ENCODE results near the gene GJD2. TPM values are rescaled to one million over a fixed set of nuclear protein-coding genes. Genes with fewer than 3 reads are reported as not detected.

The GJD2 gene
- total RNA-seq, result not detected

DNA sequence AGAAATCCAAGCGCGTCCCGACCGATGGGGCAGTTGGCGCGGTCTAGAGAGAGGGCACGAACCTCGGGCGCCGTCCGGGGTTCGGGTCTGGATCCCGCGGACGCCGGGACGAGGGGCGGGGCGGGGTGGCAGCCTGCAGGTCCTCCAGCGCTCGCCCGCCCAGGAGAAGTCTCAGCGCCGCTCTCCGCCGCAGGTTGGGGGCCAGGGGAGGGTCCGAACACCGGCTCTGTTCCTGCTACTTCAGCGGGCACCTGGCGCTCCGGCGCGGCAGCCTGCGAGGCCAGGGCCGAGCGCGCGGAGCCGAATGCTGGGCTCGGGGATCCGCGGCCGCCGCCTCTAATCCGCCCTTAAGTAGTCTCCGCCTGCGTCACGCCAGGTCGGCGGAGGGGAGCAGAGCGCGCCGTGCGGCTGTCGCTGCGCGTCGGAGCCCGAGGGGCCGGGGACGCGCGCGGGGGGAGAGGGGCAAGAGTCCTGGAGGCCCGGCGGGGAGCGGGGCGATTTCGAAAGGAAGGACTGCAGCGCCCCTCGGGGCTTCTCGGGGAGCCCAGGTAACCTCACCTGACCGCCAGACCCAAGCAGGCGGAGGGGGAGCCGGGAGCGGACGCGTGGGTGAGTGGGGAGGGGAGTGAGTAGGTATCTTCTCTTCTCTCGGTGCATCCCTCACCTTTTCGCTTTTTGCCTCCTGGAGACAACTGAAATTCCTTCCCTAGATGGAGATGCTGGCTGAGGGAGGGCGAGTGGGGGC is at the start of gene GJD2:
Gene GJD2 (minus strand): TSS at position 325 of the 745 bp plus-strand sequence. CDS start 510 bp downstream, outside the sequence.
- peaks cover 9 to 80% (median 11%) of the 10 kb centered on the region in 4 donors for H3K27me3 ChIP-seq
- peak within 1 kb of the TSS in 2 of 4 donors; percentile 29 to 58 for H3K4me3 ChIP-seq
- H3K4me1 ChIP-seq, result peaks cover 0 to 13% (median 10%) of the 10 kb centered on the region in 3 donors
- no peak for DNase-seq
- WGBS, 2 donors, result 7 to 15% methylated on average over 4 to 9 of the region's 81 CpGs
- H3K9me3 ChIP-seq, result no peaks in the 10 kb centered on the region
- no peaks in the 10 kb centered on the region for H3K36me3 ChIP-seq
- TF ChIP-seq, protein P1, sequence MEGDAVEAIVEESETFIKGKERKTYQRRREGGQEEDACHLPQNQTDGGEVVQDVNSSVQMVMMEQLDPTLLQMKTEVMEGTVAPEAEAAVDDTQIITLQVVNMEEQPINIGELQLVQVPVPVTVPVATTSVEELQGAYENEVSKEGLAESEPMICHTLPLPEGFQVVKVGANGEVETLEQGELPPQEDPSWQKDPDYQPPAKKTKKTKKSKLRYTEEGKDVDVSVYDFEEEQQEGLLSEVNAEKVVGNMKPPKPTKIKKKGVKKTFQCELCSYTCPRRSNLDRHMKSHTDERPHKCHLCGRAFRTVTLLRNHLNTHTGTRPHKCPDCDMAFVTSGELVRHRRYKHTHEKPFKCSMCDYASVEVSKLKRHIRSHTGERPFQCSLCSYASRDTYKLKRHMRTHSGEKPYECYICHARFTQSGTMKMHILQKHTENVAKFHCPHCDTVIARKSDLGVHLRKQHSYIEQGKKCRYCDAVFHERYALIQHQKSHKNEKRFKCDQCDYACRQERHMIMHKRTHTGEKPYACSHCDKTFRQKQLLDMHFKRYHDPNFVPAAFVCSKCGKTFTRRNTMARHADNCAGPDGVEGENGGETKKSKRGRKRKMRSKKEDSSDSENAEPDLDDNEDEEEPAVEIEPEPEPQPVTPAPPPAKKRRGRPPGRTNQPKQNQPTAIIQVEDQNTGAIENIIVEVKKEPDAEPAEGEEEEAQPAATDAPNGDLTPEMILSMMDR (IDR thresholded peaks at IDR 0.05), result no peak
- TF ChIP-seq POLR2A (IDR thresholded peaks at IDR 0.05), result no peak
- intact Hi-C loops (cut with DNase I), result no loop called here
- H3K27ac ChIP-seq, result no peak within 1 kb of the TSS

DNA sequence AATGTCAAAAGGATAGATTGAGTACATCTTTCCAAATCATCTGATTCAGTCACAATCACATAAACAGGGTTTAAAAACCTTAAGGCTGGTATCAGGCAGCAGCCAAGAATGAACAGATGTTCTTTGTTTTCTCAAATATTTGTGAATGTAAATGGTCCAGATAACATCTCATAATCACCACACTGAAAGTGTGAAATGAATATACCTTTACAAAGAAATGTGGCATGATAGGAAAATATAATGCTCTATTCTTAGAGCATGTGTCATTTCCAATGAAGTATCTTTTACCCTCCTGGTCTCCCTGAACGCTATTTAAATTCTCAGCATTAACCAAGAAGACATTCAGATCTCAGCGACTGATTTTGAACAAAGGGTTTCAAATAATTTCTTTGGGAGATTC is 49.3 kb upstream of the GJD2 start:
- Histone ChIP-seq H3K4me1 (peaks cover 0 to 7% (median 0%) of the 10 kb centered on the region in 3 donors), H3K36me3 (no peaks in the 10 kb centered on the region), H3K27me3 (peaks cover 0 to 16% (median 0%) of the 10 kb centered on the region in 4 donors), H3K4me3 (no peak overlapping the region), H3K9me3 (no peaks in the 10 kb centered on the region), H3K27ac (no peak overlapping the region)
- no peak for TF ChIP-seq POLR2A (IDR thresholded peaks at IDR 0.05)
- TF ChIP-seq, protein P1 (IDR thresholded peaks at IDR 0.05), result no peak
- WGBS, 2 donors, result 53 to 65% methylated on average over 2 of the region's 2 CpGs
- intact Hi-C loops (cut with DNase I), result no loop called here
- DNase-seq, result no peak

DNA sequence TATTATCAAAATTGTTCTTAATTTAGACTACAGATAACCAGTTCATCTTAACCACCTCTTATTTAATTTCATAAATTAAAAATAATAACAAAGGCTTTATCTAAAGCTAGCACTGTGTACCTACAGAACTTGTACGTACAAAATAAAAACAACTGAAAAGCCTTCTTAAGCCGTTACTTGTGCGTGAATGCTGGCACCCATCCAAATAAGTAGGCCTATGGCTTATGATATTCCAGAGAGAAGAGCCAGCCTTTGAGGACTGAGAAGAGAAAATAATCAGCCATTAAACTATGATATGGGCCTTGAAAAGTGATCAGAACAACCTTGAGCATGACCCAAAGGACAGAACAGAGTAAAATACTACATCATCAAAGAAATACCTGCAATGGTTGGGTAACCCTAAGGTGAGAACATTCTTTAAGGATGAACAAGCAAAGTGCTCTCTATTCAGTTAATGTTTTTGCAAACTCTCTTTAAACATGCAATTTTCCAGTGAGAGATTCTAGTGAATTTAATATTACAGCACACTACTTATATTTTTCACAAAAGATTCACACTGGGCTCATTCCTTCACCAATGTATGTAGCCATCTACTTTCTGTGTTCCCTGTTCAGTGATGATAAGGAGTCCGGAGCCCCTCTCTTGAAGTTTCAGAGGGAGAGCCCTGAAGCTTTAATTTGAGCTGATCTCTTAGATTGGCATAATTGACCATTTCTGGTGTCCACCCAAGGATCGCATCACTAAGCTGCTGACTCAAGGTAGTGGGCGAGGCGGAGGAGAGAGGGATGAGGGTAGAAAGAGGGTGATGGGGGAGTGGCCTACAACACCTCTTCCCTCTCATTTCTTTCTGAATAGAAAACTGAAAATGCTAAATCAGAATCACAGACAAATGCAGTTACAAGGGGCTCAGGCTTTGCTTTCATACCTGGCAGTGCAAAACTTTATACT is 48.3 kb upstream of the GJD2 start:
- 79 to 86% methylated on average over 7 of the region's 7 CpGs for WGBS, 2 donors
- Histone ChIP-seq H3K27ac (no peak overlapping the region), H3K4me3 (no peak overlapping the region), H3K9me3 (no peaks in the 10 kb centered on the region), H3K27me3 (peaks cover 0 to 21% (median 0%) of the 10 kb centered on the region in 4 donors), H3K4me1 (peaks cover 0 to 8% (median 0%) of the 10 kb centered on the region in 3 donors), H3K36me3 (no peaks in the 10 kb centered on the region)
- DNase-seq, result no peak
- no peak for TF ChIP-seq POLR2A (IDR thresholded peaks at IDR 0.05)
- TF ChIP-seq, protein P1 (IDR thresholded peaks at IDR 0.05), result no peak
- intact Hi-C loops (cut with DNase I), result no loop called here

DNA sequence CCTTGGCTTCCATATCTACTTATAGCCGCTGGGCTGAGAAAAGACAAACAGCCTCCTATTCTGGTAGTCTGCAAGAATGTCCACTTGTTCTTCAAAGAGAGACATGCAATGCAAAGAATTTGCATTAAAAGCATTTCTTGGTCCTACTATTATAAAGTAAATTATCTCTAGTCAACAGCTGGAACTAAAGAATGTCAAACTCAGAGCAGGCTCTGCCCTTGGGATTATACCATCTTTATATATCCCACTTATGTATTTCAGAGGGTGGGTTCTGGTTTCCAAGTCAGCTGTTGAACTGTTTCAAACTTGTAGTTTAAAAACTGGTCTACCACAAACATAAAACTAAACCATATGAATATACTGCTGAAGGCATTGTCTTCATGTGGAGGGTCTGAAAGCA is 47.6 kb upstream of the GJD2 start:
- Histone ChIP-seq H3K27me3 (peaks cover 0 to 27% (median 0%) of the 10 kb centered on the region in 4 donors), H3K36me3 (no peaks in the 10 kb centered on the region), H3K4me1 (peaks cover 0 to 8% (median 0%) of the 10 kb centered on the region in 3 donors), H3K27ac (no peak overlapping the region), H3K9me3 (no peaks in the 10 kb centered on the region), H3K4me3 (no peak overlapping the region)
- no peak for DNase-seq
- TF ChIP-seq POLR2A (IDR thresholded peaks at IDR 0.05), result no peak
- TF ChIP-seq, protein P1 (IDR thresholded peaks at IDR 0.05), result no peak
- intact Hi-C loops (cut with DNase I), result no loop called here
- WGBS, 2 donors, result 90 to 100% methylated on average over 1 of the region's 1 CpG
